ENCODE data around the gene RNF148.

DNA sequence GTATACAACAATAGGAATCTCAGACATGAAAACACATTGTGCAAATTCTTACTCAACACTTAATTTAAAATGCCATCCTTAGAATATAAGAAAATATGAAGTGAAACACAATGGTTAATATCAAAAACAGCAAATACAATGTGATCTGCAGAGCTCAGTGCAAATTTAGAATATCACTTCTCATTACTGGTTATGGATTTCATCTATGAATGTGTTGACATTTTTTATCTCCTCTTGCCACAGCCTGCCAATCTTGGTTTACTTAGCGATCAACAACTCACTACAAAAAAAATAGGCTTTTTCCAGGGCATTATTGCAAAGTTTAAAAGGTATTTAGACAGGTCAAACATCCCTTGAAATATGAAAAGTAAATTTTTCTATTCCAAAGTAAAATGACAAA, 25.0 kb upstream of the RNF148 start:
- TF ChIP-seq, protein P1, sequence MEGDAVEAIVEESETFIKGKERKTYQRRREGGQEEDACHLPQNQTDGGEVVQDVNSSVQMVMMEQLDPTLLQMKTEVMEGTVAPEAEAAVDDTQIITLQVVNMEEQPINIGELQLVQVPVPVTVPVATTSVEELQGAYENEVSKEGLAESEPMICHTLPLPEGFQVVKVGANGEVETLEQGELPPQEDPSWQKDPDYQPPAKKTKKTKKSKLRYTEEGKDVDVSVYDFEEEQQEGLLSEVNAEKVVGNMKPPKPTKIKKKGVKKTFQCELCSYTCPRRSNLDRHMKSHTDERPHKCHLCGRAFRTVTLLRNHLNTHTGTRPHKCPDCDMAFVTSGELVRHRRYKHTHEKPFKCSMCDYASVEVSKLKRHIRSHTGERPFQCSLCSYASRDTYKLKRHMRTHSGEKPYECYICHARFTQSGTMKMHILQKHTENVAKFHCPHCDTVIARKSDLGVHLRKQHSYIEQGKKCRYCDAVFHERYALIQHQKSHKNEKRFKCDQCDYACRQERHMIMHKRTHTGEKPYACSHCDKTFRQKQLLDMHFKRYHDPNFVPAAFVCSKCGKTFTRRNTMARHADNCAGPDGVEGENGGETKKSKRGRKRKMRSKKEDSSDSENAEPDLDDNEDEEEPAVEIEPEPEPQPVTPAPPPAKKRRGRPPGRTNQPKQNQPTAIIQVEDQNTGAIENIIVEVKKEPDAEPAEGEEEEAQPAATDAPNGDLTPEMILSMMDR (IDR thresholded peaks at IDR 0.05; ENCODE audit: low read depth, low read length, missing input control), result no peak
- TF ChIP-seq JUND (IDR thresholded peaks at IDR 0.05) (no peak), EGR1 (IDR thresholded peaks at IDR 0.05; ENCODE audit: low read depth in 2 of 2) (no peak), RAD21 (IDR thresholded peaks at IDR 0.05) (no peak), HNF4A (conservative IDR thresholded peaks at IDR 0.05) (no peak), TAF1 (conservative IDR thresholded peaks at IDR 0.05) (no peak), FOXA2 (IDR thresholded peaks at IDR 0.05) (no peak), RXRA (IDR thresholded peaks at IDR 0.05) (no peak), GABPA (IDR thresholded peaks at IDR 0.05 in 1 of 2, conservative IDR thresholded peaks at IDR 0.05 in 1 of 2) (no peak), SP1 (IDR thresholded peaks at IDR 0.05) (no peak)
- TF ChIP-seq, protein P2, sequence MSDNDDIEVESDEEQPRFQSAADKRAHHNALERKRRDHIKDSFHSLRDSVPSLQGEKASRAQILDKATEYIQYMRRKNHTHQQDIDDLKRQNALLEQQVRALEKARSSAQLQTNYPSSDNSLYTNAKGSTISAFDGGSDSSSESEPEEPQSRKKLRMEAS (IDR thresholded peaks at IDR 0.05), result no peak
- TF ChIP-seq, protein P3, sequence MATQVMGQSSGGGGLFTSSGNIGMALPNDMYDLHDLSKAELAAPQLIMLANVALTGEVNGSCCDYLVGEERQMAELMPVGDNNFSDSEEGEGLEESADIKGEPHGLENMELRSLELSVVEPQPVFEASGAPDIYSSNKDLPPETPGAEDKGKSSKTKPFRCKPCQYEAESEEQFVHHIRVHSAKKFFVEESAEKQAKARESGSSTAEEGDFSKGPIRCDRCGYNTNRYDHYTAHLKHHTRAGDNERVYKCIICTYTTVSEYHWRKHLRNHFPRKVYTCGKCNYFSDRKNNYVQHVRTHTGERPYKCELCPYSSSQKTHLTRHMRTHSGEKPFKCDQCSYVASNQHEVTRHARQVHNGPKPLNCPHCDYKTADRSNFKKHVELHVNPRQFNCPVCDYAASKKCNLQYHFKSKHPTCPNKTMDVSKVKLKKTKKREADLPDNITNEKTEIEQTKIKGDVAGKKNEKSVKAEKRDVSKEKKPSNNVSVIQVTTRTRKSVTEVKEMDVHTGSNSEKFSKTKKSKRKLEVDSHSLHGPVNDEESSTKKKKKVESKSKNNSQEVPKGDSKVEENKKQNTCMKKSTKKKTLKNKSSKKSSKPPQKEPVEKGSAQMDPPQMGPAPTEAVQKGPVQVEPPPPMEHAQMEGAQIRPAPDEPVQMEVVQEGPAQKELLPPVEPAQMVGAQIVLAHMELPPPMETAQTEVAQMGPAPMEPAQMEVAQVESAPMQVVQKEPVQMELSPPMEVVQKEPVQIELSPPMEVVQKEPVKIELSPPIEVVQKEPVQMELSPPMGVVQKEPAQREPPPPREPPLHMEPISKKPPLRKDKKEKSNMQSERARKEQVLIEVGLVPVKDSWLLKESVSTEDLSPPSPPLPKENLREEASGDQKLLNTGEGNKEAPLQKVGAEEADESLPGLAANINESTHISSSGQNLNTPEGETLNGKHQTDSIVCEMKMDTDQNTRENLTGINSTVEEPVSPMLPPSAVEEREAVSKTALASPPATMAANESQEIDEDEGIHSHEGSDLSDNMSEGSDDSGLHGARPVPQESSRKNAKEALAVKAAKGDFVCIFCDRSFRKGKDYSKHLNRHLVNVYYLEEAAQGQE (IDR thresholded peaks at IDR 0.05), result no peak

All from liver (tissue), 3 donors.